C4-2B (cell line): ENCODE measurements around the gene PHRF1.
A peak's percentile ranks its signal among the peaks of the same experiment; 100 is the strongest.

Experiments used
- H3K27ac ChIP-seq: fragments of 450-650 bp; 2 replicates; pipeline ENCODE4 v1.5.1; 2017
- CTCF ChIP-seq: fragments of 450-650 bp; conservative IDR thresholded peaks from 2 replicates; pipeline ENCODE4 v1.5.1; 2017; ENCODE audit warnings: mild to moderate bottlenecking
- ZFX ChIP-seq: fragments of 450-650 bp; IDR thresholded peaks from 2 replicates; pipeline ENCODE4 v1.6.1; 2017

PHRF1 gene

GRCh38 chr11:575996-576768 lies at the start of gene PHRF1:
Gene PHRF1 (plus strand): TSS chr11:576470. CDS start chr11:581513, 5,043 bp downstream.
- TF ChIP-seq CTCF (no peak), ZFX (peak; percentile 100)
- peak within 1 kb of the TSS; percentile 97 for H3K27ac ChIP-seq

GRCh38 chr11:528166-528814 lies 48.0 kb upstream of the PHRF1 start:
- no peak overlapping the region for H3K27ac ChIP-seq
- no peak for TF ChIP-seq CTCF
- TF ChIP-seq ZFX = no peak

GRCh38 chr11:528815-529727 lies 47.2 kb upstream of the PHRF1 start:
- no peak overlapping the region for H3K27ac ChIP-seq
- TF ChIP-seq CTCF (no peak), ZFX (no peak)

GRCh38 chr11:529728-530411 lies 46.4 kb upstream of the PHRF1 start:
- no peak overlapping the region for H3K27ac ChIP-seq
- TF ChIP-seq CTCF (no peak), ZFX (no peak)

GRCh38 chr11:530960-531831 lies 45.1 kb upstream of the PHRF1 start:
- H3K27ac ChIP-seq = no peak overlapping the region
- TF ChIP-seq CTCF = no peak
- no peak for TF ChIP-seq ZFX

GRCh38 chr11:531919-532526 lies 44.2 kb upstream of the PHRF1 start:
- TF ChIP-seq ZFX (no peak), CTCF (no peak)
- no peak overlapping the region for H3K27ac ChIP-seq
